ENCODE data around the gene EPHB2.

Gene EPHB2

DNA sequence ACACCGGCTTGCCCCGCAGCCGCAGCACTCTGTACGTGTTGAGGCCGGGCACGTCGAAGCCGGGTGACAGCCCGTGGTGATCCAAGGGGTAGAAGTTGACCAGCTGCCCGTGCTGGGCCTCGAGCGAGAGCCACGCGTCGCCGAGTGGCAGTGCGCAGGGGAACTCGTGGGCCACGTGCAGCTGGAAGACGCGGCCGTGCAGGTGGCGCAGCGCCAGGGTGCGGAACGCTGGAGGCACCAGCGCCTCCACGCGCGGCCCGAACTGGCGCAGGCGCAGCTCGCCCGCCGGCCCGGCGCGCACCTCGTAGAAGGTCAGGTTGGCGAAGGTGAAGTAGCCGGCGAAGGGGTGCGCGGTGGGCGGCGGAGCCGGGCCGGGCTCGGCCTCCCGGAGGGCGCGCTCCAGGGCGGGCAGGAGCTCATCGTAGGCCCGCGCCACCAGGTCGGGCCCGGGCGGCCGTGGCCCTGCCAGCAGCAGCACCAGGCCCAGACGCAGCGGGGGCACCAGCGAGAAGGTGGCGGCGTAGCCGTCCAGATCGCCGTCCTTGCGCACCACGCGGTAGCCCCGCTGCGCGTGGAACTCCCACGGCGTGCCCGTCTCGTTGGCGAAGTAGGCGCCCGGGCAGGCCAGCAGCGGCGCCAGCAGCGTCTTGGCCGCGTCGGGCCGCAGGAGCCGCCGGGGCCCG, 242.6 kb downstream of the EPHB2 start:
- DNase-seq (ENCODE audit: low spot score): no peak

DNA sequence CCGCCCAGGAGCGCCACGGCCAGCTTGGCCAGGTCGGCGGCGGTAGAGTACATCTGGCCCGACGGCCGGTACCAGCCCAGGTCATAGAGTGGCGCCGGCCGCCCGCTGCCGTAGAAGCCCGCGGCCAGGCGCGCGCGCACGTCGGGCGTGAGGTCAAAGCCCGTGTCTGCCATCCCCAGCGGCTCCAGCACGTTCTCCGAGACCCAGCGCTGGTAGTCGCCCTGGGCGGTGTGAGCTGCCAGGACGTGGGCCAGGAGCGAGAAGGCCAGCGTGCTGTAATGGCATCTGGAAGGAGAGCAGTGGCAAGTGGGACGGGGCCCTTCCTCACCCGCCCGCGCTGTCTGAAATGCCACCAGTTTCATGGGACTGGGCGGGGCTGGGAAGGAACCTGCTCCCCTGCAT, 243.1 kb downstream of the EPHB2 start:
- no peak for DNase-seq (ENCODE audit: low spot score)

DNA sequence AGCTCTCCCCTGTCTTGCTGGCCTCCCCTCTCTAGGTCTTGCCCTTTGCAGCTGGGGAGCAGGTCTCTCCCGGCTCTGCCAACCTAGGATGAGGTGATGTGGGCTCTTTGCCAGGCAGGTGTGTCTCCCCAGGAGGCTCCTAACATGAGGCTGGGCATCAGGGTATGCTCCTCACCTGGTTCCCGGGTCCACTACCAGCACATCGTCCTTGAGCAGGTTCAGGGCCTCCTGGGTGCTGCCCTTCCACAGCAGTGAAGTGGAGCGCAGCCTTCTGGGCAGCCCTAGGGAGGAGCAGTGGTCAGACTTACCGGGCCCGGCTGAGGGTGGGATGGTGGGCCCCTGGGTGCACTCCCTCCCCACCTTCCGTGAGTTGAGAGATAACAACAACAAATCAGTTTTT, 244.5 kb downstream of the EPHB2 start:
- DNase-seq (ENCODE audit: low spot score): no peak

DNA sequence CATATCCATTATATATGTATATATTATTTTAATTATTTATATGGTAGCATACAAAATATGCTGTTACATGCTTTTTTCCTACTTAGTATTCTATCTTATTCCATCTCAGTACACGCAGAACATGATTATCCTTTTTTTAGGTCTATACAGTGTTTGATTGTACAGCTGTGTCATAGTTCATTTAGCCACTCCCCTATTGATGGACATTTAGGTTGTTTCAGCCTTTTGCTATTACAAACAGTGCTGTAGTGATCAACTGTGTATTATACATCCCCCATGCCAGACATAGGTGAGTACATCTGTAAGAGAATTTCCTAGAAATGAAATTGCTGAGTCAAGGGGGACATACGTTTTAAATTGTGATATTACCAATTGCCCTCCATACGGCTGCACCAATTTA, 246.4 kb downstream of the EPHB2 start:
- no peak for DNase-seq (ENCODE audit: low spot score)

DNA sequence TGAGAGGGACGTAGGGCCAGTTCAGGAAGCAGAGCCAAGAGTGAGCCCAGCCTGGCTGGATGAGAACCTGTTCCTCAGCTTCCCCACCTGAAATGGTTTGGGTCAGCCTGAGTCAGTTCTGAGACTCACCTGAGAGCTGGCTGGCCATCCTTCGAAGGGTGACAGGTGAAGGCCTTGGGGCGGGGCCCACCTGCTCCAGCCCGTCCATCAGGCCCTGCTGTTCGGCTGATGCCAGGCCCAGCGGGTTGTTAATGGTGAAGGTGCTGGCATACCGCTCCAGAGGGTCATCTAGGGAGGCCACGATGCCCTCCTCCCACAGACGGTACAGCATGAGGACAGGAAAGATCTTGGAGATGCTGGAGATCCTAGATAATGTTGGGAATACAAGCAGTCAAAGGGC, 247.9 kb downstream of the EPHB2 start:
- DNase-seq (ENCODE audit: low spot score): no peak

DNA sequence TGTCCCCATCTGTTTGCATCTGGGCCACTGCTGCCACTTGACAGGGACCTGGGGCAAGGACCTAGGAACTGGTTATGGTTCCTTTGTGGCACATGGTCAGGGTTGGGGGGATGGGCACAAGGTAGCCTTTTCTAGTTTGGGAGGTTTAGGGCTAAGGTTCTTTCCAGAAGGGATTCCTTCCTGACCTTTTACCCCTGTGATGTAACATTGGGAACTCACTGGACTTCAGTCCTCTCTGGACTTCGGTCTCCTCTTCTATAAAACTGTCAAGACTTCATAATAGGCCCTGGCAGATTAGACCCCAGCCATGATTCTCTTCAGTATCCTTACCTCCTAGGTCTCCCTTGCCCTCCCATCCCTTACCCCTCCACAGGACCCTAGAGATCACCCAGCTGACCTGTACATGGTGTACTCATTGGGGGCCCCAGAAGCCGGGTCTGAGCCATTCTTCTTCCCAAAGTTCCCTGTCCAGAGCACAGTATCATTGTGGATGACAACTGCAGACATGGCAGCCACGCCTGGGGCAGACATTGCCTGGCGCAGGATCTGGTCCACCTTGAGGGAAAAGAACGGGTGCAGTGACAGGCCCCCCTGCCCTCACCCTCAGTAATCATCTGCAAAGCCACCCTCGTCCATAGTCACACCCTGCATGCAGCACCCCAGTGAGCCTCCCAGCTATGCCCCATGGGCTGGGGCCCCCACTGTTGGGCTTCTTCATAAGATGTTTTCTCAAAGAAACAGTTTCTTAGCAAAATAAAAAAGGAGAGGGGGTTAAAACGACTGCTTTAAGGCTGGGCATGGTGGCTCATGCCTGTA, 249.1 kb downstream of the EPHB2 start:
- no peak for DNase-seq (ENCODE audit: low spot score)

DNA sequence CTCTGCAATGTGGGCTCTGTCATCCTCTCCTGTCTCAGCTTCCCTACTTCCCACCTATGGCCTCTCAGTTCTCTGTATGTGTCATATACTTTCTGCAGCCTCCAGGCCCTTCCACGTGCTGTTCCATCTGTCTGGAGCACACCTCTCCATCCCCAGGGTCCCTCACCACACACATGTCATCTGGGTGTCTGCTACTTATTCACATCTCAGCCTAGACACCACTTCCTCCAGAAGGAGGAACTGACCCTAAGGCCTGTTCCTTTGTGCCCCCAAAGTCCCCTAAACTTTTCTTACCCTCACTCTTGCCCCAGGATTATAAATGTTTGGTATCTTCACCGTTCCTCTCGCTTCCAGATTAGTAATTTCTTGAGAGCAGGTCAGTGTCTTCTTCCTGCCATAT, 251.9 kb downstream of the EPHB2 start:
- no peak for DNase-seq (ENCODE audit: low spot score)

DNA sequence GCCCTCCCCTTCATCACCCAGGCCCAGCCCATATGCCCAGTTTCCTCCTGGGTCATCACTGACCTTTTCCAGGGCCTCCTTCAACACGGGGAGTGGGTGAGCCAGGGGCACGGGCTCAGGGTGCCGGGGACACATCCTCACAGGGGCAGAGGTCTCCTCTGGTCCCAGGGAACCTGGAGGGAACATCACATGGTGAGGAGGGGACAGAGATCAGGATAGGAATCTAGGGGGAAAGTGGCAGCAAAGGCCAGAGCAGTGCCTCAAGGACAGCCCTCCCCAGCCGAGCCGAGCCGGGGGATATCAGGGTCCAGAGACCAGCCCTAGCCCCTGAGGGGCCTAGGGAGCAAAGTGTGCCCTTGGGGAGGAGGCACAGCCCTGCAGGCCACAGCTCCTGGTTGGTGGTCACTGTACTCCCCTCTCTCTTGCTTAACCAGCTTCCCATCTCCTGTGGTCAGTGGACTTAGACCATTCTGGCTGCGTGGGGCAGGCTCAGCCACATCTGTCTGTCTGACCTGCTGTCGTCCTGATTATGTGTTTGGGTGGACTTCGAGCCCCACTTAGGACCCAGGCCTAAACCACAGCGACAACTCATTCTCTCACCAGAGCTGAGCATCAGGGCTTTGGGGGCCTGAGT, 252.5 kb downstream of the EPHB2 start:
- DNase-seq (ENCODE audit: low spot score): no peak

DNA sequence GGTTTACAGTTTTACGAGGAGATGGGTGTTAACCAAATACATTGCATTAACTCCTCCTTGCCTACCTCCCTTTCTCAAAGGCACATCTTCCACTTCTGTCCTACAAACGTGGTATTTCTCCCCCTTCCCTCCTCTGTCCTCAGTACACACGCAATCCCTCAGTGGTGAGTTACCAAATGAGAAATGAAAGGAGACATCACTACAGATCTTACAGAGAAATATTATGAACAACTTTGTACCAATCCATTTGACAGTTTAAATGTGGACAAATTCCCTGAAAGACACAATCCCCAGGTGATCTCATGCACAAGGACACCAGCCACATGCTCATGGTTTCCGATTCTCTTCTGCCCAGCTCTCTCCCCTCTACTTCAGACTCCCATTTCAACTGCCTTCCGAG, 255.7 kb downstream of the EPHB2 start:
- no peak for DNase-seq (ENCODE audit: low spot score)

DNA sequence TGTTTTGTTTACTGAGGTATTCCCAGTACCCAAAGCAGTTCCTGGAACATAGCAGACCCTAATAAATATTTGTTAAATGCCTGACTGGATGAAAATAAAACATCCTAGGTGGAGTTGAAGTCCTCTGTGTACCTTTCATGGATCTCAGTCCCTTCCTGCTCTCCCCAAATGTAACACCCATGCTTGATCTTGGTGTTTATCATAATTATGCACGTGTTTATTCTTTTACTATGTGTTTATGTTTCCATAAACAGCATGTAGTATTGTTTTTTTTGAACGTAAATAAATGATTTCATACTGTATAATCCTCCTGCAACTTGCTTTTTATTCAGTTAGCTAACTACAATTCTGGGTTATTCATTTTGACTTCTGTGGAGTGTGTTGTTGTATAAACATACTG, 257.2 kb downstream of the EPHB2 start:
- DNase-seq (ENCODE audit: low spot score): no peak

DNA sequence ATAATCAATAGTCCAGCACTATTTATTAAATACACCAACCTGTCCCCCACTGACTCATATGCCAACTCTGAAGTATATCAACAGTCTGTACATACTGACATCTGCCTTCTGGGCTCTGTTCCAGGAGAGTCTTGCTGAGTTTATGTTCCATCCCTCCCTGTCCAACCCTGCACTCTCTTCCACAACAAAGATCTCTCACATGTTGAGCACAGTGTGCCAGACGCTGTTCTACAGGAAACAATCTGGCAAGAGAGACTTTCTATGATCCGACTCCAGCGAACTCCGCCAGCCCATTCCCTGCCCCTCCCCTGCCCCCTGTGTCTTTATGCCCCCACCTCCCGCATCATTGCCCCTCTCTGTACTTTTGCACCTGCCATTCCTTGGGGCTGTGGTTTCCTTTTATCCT, 258.7 kb downstream of the EPHB2 start:
- no peak for DNase-seq (ENCODE audit: low spot score)

DNA sequence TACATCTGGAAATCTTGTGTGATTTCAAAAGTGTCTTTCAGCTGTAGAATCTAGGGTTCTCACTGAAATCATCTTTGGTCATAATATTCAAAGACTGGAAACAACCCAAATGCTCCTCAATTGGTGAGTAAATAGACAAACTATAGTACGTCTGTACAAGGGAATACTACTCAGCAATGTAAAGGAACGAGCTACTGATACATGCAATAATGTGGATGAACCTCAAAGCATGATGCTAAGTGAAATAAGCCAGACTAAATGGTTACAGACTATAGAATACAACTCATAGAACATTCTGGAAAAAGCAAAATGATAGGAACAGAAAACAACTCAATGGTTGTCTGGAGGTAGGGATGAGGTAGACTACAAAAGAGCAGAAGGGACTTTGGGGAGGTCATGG, 259.5 kb downstream of the EPHB2 start:
- no peak for DNase-seq (ENCODE audit: low spot score)

Data from cerebellar cortex (tissue), 1 donor.